HS-27A (cell line): Measurements from ENCODE around the gene SMAD1.
"Not testable (repeated sequence)": the region's sequence is repeated elsewhere in the genome, so short reads cannot be mapped to it uniquely, and the experiment has no call there.

Source experiments
- DNase-seq: peaks from one replicate; pipeline ENCODE4 v3.0.0-alpha.2; 2012; ENCODE audit warnings: low read depth, missing footprints

The SMAD1 gene

DNA sequence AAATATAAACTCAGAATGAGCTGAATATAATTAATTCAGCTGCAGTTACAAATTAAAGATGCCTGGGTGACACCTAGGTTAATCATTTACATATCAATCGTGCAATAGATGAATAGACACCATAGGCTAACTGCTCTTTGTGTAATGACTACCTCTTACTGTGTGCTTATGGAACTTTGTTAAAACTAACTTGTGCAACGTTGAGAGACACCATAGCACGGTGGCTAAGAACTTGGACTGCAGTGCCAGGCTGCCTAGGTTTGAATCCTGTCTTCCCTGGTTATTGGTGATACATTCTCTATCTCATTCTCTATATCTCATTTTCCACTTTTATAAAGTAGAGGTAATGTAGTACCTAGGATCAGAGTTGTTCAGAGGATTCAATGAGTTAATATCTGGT, 46.9 kb downstream of the SMAD1 start:
- DNase-seq = no peak

DNA sequence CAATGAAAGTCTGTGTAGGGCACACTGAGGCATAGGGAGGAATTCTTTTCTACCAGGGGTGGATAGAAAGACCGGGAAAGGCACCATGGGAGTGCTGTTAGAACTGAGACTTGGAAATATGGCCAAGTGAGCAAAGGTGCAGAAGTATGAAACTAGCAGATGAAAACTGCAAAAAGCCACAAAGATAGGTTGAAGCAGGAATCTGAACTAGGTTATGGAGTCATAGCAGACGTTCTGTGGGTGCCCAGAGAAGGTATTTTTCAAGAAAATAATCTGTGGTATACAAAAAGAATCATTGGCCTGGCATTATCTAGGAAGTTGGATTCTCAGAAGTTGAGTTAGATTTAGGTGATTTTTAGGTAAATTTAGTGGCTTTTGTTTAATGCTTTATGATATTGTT, 48.5 kb downstream of the SMAD1 start:
- DNase-seq = no peak

- no peak for DNase-seq
Measured at GRCh38 chr4:145530662-145531061, 49.0 kb downstream of the SMAD1 start.

- DNase-seq = no peak
Measured at GRCh38 chr4:145531223-145531622, 49.6 kb downstream of the SMAD1 start.

GRCh38 chr4:145531859-145532258, 50.2 kb downstream of the SMAD1 start:
- DNase-seq = no peak

- DNase-seq = no peak
Measured at GRCh38 chr4:145533001-145533400, 51.3 kb downstream of the SMAD1 start.

DNA sequence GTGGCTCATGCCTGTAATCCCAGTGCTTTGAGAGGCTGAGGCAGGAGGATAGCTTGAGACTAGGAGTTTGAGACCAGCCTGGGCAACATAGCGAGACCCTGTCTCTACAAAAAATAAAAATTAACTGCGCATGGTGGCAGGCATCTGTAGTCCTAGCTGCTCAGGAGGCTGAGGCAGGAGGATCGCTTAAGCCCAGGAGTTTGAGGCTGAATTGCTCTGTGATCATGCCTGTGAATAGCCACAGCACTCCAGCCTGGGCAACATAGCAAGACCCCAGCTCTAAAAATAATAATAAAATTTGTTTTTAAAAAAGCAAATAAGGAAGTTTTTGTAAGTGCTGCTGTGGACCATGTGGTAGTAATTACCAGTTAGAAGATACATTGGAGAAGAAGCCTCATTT, 51.8 kb downstream of the SMAD1 start:
- not testable (repeated sequence) for DNase-seq

DNA sequence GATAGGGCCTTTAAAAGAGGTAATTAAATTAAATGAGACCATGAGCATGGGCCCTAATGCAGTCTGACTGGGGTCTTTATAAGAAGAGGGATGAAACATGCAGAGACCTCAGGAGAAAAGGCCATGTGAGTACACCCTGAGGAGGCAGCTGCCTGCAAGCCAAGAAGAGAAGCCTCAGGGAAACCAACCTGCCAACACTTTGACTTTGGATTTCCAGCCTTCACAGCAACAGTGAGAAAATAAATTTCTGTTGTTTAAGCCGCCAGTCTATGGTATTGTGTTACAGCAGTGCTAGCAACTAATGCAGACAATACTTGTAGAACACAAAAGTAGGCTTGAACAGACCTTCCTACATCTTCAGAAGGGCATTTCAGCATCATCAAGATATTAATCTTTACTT, 52.3 kb downstream of the SMAD1 start:
- no peak for DNase-seq

DNA sequence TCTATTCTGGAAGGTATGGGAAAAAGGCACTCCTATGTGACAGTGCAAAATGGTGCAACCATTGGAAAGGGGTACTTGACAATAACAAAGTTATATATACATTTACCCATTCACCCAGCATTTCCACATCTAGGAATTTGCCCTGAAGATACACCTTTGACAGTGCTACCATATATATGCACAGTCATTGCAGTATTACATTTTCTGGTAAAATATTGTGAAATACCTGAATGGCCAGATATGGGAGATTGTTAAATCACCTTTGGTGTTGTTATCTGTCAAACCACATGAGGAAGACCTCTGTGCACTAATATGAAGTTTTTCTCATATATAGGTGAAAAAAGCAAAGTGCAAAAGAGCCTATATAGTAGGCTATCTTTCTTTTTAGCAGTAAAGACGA, 53.5 kb downstream of the SMAD1 start:
- no peak for DNase-seq

GRCh38 chr4:145536044-145536443, 54.4 kb downstream of the SMAD1 start:
- no peak for DNase-seq

- DNase-seq = no peak
Measured at GRCh38 chr4:145538596-145538995, 56.9 kb downstream of the SMAD1 start.

DNA sequence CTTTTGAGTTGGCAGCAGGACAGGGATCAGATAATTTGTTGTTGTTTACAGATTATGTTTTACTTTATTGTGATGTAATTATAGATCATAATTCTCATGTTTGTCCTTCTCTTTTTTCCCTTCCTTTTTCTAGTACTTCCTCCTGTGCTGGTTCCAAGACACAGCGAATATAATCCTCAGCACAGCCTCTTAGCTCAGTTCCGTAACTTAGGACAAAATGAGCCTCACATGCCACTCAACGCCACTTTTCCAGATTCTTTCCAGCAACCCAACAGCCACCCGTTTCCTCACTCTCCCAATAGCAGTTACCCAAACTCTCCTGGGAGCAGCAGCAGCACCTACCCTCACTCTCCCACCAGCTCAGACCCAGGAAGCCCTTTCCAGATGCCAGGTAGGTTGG, 58.0 kb downstream of the SMAD1 start:
- DNase-seq = no peak

DNA sequence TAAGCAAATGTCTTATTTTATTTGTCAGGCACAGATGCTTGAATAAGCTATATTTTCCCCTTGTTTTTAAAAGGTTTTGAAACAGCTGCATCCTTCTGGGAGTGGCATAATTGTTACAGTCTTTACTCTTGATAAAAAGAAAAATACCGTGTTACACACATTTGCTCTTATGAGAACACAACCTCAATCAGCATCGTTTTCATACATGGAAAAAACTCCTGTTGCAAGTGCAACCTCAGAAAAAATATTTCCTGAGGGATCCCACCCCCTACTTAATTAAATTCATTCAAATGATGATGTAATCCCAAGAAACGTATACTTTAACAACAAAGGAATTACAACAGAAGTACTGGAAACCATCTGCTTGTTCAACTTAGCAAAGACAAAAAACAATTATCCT, 58.6 kb downstream of the SMAD1 start:
- no peak for DNase-seq

DNA sequence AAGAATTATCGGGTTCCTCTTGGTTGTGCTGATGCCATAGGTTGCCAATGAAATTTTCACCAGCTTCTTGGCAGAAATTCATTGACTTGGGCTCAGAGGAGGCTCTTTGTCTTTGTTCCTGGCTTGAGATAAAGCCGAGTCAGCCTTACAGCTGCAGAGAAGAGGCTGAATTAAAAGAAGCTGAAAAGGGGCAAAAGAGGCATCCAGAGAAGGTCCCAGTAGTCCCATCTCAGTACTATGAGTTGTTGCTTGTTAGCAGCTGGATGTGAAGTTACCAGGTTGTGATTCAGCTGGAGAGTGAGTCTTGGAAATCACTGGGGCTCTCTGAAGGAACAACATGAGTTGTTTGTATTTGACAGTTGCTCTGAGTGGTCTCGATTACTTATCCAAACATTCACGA, 59.7 kb downstream of the SMAD1 start:
- DNase-seq = no peak

- DNase-seq = no peak
Measured at GRCh38 chr4:145545031-145545430, 63.4 kb downstream of the SMAD1 start.

GRCh38 chr4:145545538-145546174, 64.0 kb downstream of the SMAD1 start:
- DNase-seq = peak; percentile 75

DNA sequence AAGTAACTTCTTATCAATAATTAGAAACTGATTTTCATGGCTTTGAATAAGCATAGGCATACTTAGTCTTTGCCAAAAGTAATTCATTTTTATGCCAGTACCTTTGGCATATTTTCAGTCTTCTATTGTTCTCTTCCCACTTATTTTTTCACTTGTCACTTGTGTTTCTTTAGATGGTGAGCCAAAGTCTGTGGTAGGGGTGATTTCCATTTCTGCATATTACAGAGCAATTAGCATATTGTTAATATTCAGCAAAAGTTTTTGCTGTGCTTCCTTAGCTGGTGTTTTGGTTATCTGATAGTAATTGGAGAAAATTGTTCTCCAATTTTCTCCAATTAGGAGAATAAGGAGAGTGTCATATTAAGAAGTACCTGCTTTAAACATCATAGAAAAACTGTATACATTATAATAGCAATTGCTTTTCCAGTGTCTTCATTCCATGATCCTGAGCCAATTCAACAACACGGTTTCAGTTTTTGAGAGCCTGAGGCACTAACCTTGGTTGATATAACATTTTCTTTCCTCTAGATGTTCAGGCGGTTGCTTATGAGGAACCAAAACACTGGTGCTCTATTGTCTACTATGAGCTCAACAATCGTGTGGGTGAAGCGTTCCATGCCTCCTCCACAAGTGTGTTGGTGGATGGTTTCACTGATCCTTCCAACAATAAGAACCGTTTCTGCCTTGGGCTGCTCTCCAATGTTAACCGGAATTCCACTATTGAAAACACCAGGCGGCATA, 64.7 kb downstream of the SMAD1 start:
- no peak for DNase-seq

GRCh38 chr4:145551660-145552059, 70.0 kb downstream of the SMAD1 start:
- no peak for DNase-seq

GRCh38 chr4:145552181-145552822, 70.6 kb downstream of the SMAD1 start:
- DNase-seq = no peak

DNA sequence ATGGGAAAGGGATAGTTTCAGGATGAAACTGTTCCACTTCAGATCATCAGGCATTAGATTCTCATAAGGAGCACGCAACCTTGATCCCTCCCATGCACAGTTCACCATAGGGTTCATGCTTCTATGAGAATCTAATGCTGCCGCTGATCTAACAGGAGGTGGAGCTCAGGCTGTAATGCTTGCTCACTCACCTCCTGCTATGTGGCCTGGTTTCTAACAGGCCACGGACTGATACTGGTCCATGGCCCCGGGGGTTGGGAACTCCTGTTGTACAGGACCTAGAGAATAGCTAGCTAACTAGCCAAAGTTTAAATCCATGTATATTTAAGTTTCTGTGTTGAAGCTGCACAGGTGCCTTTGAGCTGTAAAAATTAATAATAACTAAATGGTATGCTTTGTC, 71.7 kb downstream of the SMAD1 start:
- DNase-seq = no peak

DNA sequence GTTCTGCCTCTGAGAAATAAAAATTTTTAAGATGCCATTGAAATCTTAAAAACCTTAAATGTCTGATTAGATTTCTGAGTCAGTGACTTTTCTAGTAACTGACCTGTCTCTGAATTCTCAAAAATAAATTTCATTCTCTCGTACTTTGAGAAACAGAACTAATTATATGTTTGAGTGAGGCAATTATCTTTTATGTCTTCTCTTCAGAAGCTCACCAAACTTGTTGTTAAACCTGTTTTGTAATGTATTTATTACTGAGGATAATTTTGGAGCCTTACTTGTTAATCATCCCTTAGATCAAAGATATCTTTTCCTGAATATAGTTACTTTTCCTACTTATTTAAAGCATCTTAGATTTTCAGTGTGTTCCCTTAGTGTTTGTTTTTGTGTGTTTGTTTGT, 73.0 kb downstream of the SMAD1 start:
- DNase-seq = no peak

GRCh38 chr4:145557720-145558119, 76.1 kb downstream of the SMAD1 start:
- peak; percentile 35 for DNase-seq

- no peak for DNase-seq
Measured at GRCh38 chr4:145563293-145563985, 81.8 kb downstream of the SMAD1 start.
